Kidney epithelial cell (primary cell): ENCODE measurements around the gene RAI1. TPM values are rescaled to one million over a fixed set of nuclear protein-coding genes. Genes with fewer than 3 reads are reported as not detected.
"Not testable (repeated sequence)": the region's sequence is repeated elsewhere in the genome, so short reads cannot be mapped to it uniquely, and the experiment has no call there.

Experiments
- DNase-seq: peaks from one replicate; pipeline ENCODE4 v3.0.0-alpha.2; 2010; ENCODE audit warnings: low read depth
- H3K27me3 ChIP-seq: 2 replicates; pipeline ENCODE4 v1.6.0; 2011; ENCODE audit warnings: low read length; ENCODE audit not compliant: control insufficient read depth, insufficient read depth
- H3K36me3 ChIP-seq: 2 replicates; pipeline ENCODE4 v1.5.1; 2011; ENCODE audit warnings: low read length; ENCODE audit not compliant: control insufficient read depth, insufficient read depth
- H3K4me3 ChIP-seq: 2 replicates; pipeline ENCODE4 v1.5.1; 2011; ENCODE audit warnings: low read depth, mild to moderate bottlenecking, control low read depth, low read length
- CTCF ChIP-seq: IDR thresholded peaks from 2 replicates; pipeline ENCODE4 v1.5.1; 2011; ENCODE audit warnings: mild to moderate bottlenecking, moderate library complexity, low read length, control low read depth, inconsistent platforms; ENCODE audit not compliant: insufficient read depth, poor library complexity, severe bottlenecking
- total RNA-seq: library from RNA; depleted of rRNA; stranded (reverse); fragments of >200 nt; gene quantifications from 2 replicates; pipeline ENCODE4 v1.2.3, GENCODE V29; 2015

The RAI1 gene
- total RNA-seq = 31.3 and 35.0 TPM in 2 replicates

- Histone ChIP-seq H3K27me3 (no peaks in the 10 kb centered on the region), H3K4me3 (peak within 1 kb of the TSS; percentile 89), H3K36me3 (no peaks in the 10 kb centered on the region)
- DNase-seq = no peak
- TF ChIP-seq CTCF = no peak
Observed at GRCh38 chr17:17681187-17681743, at the start of gene RAI1. TSS of gene RAI1 (plus strand) at chr17:17681458. CDS start at chr17:17792949, 111,491 bp downstream.

GRCh38 chr17:17632690-17633089 lies 48.6 kb upstream of the RAI1 start:
- not testable (repeated sequence) for DNase-seq, H3K4me3 ChIP-seq

GRCh38 chr17:17633310-17633709 lies 47.9 kb upstream of the RAI1 start:
- Histone ChIP-seq H3K27me3 (peaks cover 2% of the 10 kb centered on the region), H3K36me3 (no peaks in the 10 kb centered on the region), H3K4me3 (no peak overlapping the region)
- no peak for TF ChIP-seq CTCF
- no peak for DNase-seq

More at GRCh38 chr17:17632690-17633089, 48.6 kb upstream of the RAI1 start:
- not testable (repeated sequence) for H3K36me3 ChIP-seq, H3K27me3 ChIP-seq

GRCh38 chr17:17635126-17635525 lies 46.1 kb upstream of the RAI1 start:
- H3K4me3 ChIP-seq = no peak overlapping the region
- TF ChIP-seq CTCF = no peak
- H3K27me3 ChIP-seq = peaks cover 5% of the 10 kb centered on the region
- DNase-seq = no peak
- no peaks in the 10 kb centered on the region for H3K36me3 ChIP-seq

- H3K4me3 ChIP-seq, H3K36me3 ChIP-seq, DNase-seq, H3K27me3 ChIP-seq: not testable (repeated sequence)
Observed at GRCh38 chr17:17635537-17636271, 45.6 kb upstream of the RAI1 start.

- H3K36me3 ChIP-seq = no peaks in the 10 kb centered on the region
- no peak for DNase-seq
- peaks cover 5% of the 10 kb centered on the region for H3K27me3 ChIP-seq
- no peak for TF ChIP-seq CTCF
- no peak overlapping the region for H3K4me3 ChIP-seq
Observed at GRCh38 chr17:17636272-17636885, 44.9 kb upstream of the RAI1 start.
